NCI-H345 (cell line): ENCODE measurements around the gene MCMBP.
"Not testable (repeated sequence)": the region's sequence is repeated elsewhere in the genome, so short reads cannot be mapped to it uniquely, and the experiment has no call there.

Experiments used
- DNase-seq: peaks from one replicate; lab custom pipeline; 2025; lab: John Stamatoyannopoulos, UW

MCMBP gene

DNA sequence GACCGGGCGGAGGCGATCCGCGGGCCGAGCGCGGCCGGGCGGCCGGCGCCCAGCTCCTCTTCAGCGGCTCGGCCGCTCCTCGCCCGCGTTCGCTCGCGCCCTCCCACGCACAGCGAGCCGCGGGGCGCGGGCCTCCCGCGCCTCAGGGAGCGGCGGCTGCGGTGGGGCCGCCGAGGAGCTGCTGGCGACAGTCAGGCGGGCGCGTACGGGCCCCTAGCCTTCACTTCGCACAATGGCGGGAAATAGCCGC is at the start of gene MCMBP:
MCMBP (minus strand) TSS at position 234 of the 250 bp plus-strand sequence. CDS start 259 bp downstream, outside the sequence.
- no peak for DNase-seq

GRCh38 chr10:119919826-119920225 is 47.2 kb upstream of the MCMBP start:
- no peak for DNase-seq

GRCh38 chr10:119919271-119919670 is 46.6 kb upstream of the MCMBP start:
- no peak for DNase-seq

GRCh38 chr10:119917777-119918176 is 45.1 kb upstream of the MCMBP start:
- no peak for DNase-seq

GRCh38 chr10:119910689-119911088 is 38.0 kb upstream of the MCMBP start:
- DNase-seq, result no peak

DNA sequence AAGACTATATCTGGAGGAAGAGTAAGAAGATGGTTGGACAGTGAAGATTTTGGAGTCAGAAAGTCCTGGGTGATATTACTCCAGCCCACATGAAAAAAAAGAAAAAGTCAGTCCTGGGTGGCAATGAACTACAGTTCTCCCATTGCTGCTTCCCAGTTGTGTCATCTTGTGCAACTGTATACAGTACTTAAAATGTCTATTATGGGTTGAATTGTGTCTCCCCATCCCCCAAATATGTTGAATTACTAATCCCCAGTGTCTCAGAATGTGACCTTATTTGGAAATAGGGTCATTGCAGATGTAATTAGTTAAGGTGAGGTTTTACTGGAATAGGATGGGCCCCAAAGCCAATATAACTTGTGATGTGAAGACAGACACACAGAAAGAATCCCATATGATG is 35.5 kb upstream of the MCMBP start:
- no peak for DNase-seq

DNA sequence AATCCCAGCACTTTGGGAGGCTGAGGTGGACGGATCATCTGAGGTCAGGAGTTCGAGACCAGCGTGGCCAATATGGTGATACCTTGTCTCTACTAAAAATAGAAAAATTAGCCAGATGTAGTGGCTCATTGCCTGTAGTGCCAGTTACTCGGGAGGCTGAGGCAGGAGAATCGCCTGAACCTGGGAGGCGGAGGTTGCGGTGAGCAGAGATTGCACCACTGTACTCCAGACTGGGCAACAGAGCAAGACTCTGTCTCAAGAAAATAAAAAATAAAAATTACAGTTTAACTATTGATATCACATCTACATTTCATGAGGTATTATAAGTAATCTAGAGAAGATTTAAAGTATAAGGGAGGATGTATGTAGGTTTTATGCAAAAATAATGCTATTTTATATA is 35.1 kb upstream of the MCMBP start:
- DNase-seq, result not testable (repeated sequence)

DNA sequence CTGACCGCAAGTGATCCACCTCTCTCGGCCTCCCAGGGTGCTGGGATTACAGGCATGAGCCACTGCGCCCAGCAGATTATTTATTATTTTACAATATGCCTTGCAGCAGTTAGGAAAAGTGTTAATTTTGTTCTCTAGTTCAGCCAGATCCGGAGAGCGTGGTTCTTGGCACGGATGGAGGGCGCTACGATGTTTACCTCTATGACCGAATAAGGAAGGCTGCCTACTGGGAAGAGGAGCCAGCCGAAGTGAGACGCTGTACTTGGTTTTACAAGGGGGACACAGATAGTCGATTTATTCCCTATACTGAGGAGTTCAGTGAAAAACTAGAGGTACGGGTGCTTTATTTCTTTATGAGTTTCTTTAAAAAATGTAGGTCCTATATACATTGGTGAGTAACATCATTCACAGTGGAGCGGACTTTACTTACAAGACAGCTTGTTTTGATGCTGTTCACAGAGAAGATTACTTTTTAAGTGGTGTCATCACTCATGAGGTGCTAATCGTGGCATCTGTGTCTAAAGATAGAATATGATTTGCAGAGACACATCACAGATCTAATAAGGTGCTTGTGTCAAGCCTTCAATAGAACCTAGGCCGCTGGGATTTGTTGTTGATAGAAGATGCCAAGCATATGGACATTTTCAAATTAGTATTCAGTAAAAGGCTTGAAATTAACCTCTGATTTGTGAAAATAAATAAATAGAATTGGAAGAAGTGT is 31.5 kb upstream of the MCMBP start:
- no peak for DNase-seq

DNA sequence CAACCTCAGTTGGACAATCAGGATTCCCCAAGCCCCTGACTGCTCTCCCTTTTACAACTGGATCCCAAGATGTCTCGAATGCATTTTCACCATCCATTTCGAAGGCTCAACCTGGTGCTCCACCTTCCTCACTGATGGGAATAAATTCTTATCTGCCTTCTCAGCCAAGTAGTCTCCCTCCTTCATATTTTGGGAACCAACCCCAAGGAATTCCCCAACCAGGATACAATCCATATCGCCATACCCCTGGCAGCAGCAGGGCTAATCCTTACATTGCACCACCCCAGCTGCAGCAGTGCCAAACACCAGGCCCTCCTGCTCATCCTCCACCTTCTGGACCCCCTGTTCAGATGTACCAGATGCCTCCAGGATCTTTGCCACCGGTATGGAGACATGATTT is 25.9 kb upstream of the MCMBP start:
- DNase-seq, result no peak

GRCh38 chr10:119896937-119897770 is 24.5 kb upstream of the MCMBP start:
- DNase-seq, result no peak

GRCh38 chr10:119896061-119896655 is 23.5 kb upstream of the MCMBP start:
- no peak for DNase-seq

- no peak for DNase-seq
Observed at GRCh38 chr10:119893845-119894427, 21.3 kb upstream of the MCMBP start.

DNA sequence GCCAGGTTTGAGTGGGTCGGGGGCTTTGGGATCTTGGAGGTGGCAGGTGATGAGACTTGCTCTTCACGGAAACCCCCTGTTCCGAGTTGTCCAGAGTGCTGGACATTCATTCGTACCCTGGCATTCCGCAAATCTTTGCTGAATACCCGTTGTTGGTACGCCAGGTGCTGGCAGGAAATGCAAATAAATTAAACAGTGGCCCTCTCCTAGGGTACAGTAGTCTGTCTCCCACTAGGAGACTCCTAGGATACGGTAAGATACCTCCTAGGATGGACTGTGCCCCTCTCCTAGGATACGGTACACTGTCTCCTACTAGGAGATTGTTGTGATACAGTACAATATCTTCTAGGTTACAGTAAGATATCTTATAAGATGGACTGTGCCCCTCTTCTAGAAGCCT is 20.4 kb upstream of the MCMBP start:
- no peak for DNase-seq

DNA sequence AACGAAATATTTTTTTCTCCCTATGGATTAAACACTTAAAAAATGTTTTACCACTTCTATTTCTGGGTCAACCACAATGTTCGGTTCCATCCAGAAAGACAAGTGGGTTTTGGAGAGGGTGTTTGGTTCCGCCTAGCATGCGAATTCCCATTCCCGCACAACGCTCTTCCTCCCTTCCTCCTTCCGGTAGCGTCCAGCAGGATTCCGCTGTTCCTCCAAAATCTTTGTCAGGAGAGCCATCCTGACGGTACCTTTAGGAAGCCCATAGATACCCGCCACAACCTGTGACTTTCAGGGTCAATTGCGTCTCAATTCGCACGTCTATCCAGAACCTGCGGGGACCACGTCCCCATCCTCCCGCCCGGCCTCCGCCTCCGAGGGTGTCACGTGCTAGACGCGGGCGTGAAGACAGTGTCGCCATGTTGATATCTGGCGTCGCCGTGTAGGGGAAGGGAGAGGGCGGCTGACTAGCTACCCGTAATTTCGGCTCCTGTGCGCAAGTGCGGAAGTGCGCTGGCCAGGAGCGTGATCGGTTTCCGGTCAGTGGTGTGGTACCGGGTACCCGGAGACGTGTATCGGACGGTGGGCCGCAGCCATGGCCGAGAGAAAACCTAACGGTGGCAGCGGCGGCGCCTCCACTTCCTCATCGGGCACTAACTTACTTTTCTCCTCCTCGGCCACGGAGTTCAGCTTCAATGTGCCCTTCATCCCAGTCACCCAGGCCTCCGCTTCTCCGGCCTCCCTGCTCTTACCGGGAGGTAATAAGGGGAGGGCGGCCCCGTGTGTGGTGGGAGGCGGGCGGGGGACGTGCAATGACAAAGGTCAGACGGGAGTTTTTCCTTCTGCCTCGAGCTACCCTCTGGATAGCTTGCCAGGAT is 19.8 kb upstream of the MCMBP start, which contains the start of gene SEC23IP:
SEC23IP (plus strand) TSS at position 543 of the 878 bp plus-strand sequence; CDS start at position 596, 53 bp downstream.
- peak; percentile 87 for DNase-seq

GRCh38 chr10:119891849-119892187 is 19.2 kb upstream of the MCMBP start:
- not testable (repeated sequence) for DNase-seq

DNA sequence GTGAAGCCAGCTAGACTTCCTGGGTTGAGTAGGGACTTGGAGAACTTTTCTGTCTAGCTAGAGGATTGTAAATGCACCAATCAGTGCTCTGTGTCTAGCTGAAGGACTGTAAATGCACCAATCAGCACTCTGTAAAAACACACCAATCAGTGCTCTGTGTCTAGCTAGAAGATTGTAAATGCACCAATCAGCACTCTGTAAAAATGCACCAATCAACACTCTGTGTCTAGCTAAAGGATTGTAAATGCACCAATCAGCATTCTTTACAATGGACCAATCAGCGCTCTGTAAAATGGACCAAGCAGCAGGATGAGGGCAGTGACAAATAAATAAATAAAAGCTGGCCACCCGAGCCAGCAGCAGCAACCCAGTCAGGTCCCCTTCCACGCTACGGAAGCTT is 17.7 kb upstream of the MCMBP start:
- DNase-seq, result not testable (repeated sequence)

DNA sequence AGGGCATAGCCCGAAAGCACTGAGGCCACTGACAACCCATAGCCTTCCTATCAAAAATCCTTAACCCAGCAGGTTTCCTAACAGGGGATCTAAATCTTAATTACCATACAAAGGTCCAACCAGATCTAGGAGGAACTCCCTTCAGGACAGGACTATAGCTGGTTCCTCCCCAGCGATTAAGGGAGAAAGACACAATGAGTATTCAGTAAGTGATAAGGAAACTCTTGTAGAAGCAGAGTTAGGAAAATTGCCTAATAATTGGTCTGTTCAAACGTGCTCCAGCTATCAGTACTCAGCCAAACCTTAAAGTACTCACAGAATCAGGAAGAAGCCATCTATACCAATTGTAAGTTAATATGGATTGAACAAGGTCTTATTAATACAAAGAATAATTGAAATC is 16.6 kb upstream of the MCMBP start:
- DNase-seq, result not testable (repeated sequence)

DNA sequence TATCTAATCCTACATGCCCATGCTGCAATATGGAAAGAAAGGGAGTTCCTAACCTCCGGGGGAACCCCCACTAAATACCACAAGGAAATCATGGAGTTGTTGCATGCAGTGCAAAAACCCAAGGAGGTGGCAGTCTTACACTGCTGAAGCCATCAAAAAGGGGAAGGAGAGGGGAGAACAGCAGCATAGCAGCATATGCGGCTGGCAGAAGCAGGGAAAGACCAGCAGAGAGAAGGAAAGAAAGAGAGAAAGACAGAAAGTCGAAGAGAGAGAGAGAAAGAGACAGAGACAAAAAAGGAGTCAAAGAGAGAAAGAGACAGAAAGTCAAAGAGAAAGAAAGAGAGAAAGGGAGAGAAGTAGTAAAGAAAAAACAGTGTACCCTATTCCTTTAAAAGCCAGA is 16.1 kb upstream of the MCMBP start:
- DNase-seq, result not testable (repeated sequence)

DNA sequence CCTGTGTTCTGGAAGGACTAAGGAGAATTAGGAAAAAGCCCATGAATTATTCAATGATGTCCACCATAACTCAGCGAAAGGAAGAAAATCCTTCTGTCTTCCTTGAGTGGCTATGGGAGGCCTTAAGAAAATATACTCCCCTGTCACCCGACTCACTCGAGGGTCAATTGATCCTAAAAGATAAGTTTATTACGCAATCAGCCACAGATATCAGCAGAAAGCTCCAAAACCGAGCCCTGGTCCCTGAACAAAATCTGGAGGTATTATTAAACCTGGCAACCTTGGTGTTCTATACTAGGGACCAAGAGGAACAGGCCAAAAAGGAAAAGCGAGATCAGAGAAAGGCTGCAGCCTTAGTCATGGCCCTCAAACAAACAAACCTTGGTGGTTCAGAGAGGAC is 13.4 kb upstream of the MCMBP start:
- DNase-seq, result not testable (repeated sequence)

GRCh38 chr10:119883901-119884611 is 11.4 kb upstream of the MCMBP start:
- DNase-seq, result not testable (repeated sequence)

DNA sequence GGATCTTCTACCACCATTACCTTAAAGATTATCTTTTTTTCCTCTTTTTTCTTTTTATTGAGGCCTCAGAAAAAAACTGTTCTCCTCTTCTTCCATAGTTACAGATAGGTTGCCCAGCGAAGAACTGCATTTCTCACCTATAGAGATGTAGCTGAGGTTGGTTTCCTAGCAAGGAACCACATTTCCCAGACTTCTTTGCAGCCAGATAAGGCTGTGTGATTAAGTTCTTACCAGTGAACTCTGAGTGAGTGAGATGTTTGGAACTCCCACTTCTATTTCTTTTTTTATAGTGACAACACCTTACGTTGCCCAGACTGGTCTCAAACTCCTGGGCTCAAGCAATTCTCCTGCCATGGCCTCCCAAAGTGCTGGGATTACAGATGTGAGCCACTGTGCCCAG is 5.9 kb upstream of the MCMBP start:
- DNase-seq, result no peak
